Activated naive CD4-positive, alpha-beta T cell treated with anti-CD3 and anti-CD28 coated beads, Interleukin-2, amount 50 U/mL, for 24 hours (primary cell): ENCODE data around the gene TPT1.
A peak's percentile ranks its signal among the peaks of the same experiment; 100 is the strongest.

Experiments used
- H3K27ac Mint-ChIP-seq: one replicate; pipeline ENCODE4 v1.8.0; 2021; ENCODE audit warnings: mild to moderate bottlenecking, mixed read lengths
- H3K27me3 Mint-ChIP-seq: one replicate; pipeline ENCODE4 v1.8.0; 2021; ENCODE audit warnings: mixed read lengths
- H3K36me3 Mint-ChIP-seq: one replicate; pipeline ENCODE4 v1.8.0; 2021; ENCODE audit warnings: mixed read lengths
- H3K4me1 Mint-ChIP-seq: one replicate; pipeline ENCODE4 v1.8.0; 2021; ENCODE audit warnings: mixed read lengths
- H3K4me3 Mint-ChIP-seq: one replicate; pipeline ENCODE4 v1.8.0; 2021; ENCODE audit warnings: mild to moderate bottlenecking, mixed read lengths
- H3K9me3 Mint-ChIP-seq: one replicate; pipeline ENCODE4 v1.8.0; 2021; ENCODE audit warnings: mixed read lengths

The TPT1 gene

GRCh38 chr13:45372189-45373161 is 31.5 kb upstream of the TPT1 start:
- H3K9me3 Mint-ChIP-seq, result no peaks in the 10 kb centered on the region
- H3K27me3 Mint-ChIP-seq, result no peaks in the 10 kb centered on the region
- H3K4me1 Mint-ChIP-seq, result peaks cover 42% of the 10 kb centered on the region
- peaks cover 1% of the 10 kb centered on the region for H3K36me3 Mint-ChIP-seq
- H3K27ac Mint-ChIP-seq, result peak overlapping the region; percentile 6
- no peak overlapping the region for H3K4me3 Mint-ChIP-seq

DNA sequence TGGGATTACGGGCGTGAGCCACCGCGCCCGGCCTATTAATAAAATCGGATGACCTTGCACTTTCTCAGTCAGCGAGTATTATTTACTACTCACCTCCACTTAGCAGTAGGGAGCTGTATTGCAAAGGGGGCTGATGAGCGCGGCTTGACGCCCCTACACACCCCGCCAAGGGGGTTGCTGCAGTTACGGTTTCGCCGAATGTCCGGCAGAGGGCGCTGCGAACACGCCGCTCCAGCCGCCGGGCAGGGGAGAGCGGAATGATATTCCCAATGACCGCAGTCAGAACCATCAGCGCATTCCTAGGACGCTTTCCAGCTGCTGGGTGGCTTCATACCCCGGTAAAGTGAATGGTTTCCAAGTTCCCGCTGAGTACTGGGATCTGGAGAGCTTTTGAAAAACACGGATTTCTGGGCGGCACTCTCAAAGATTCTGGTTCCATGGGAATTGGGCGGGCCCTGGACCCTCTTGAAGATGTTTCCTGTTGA is 30.0 kb upstream of the TPT1 start:
- Mint-ChIP-seq H3K9me3 (no peaks in the 10 kb centered on the region), H3K4me3 (no peak overlapping the region), H3K4me1 (peaks cover 51% of the 10 kb centered on the region), H3K27ac (no peak overlapping the region), H3K27me3 (no peaks in the 10 kb centered on the region), H3K36me3 (peaks cover 1% of the 10 kb centered on the region)

- Mint-ChIP-seq H3K4me3 (no peak overlapping the region), H3K9me3 (no peaks in the 10 kb centered on the region), H3K36me3 (peaks cover 5% of the 10 kb centered on the region), H3K27me3 (no peaks in the 10 kb centered on the region), H3K4me1 (peaks cover 58% of the 10 kb centered on the region), H3K27ac (peak overlapping the region; percentile 60)
Measured at GRCh38 chr13:45369116-45369515, 28.1 kb upstream of the TPT1 start.

DNA sequence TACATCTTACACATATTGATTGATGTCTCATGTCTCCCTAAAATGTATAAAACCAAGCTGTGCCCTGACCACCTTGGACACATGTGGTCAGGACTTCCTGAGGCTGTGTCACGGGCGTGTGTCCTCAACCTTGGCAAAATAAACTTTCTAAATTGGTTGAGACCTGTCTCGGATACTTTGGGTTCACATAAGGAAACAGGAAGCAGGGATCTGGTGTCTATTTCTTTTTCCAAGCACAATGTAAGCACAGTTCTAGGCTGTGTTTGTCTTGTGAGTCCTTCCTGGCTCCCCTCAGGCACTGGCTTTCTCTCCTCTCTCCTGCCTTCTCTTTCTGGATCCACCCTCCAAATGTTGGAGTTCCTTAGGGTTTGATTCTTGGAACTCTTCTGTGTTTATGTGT is 27.6 kb upstream of the TPT1 start:
- peaks cover 4% of the 10 kb centered on the region for H3K9me3 Mint-ChIP-seq
- H3K4me3 Mint-ChIP-seq, result peak overlapping the region; percentile 7
- no peaks in the 10 kb centered on the region for H3K27me3 Mint-ChIP-seq
- H3K36me3 Mint-ChIP-seq, result peaks cover 8% of the 10 kb centered on the region
- peak overlapping the region; percentile 60 for H3K27ac Mint-ChIP-seq
- H3K4me1 Mint-ChIP-seq, result peaks cover 63% of the 10 kb centered on the region

DNA sequence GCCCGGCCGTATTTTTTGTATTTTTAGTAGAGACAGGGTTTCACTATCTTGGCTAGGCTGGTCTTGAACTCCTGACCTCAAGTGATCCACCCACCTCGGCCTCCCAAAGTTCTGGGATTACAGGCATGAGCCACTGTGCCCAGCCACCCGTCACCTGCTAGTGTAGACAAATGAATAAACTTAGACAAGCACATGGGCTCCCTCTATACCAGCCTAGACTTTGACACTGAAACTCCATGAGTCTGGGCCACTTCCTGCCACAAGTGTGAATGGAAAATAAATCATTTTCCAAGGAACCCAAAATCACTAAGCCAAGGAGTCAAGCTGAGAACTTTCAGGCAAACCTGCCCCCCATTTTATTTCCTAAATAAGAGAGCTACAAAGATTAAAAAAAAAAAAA is 27.0 kb upstream of the TPT1 start:
- Mint-ChIP-seq H3K4me3 (peak overlapping the region; percentile 35), H3K4me1 (peaks cover 61% of the 10 kb centered on the region), H3K27me3 (no peaks in the 10 kb centered on the region), H3K9me3 (peaks cover 7% of the 10 kb centered on the region), H3K27ac (peak overlapping the region; percentile 80), H3K36me3 (peaks cover 10% of the 10 kb centered on the region)

DNA sequence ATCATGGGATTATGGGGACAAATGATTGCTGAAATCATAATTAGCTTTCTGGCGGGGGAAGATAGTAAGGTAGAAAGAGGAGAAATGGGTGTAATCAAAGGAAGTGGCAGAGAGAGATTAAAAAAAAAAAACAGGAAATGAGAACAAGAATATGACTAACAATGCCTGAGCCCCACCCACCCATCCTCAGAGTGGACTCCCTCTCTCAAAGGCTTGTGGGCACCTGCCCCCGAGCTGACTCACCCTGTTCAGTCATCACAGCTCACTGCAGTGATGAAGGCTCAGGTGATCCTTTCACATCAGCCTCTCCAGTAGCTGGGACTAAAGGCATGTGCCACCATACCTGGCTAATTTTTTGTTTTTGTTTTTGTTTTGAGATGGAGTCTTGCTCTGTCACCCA is 26.4 kb upstream of the TPT1 start:
- Mint-ChIP-seq H3K4me1 (peaks cover 64% of the 10 kb centered on the region), H3K27me3 (no peaks in the 10 kb centered on the region), H3K9me3 (peaks cover 7% of the 10 kb centered on the region), H3K4me3 (peak overlapping the region; percentile 65), H3K36me3 (peaks cover 11% of the 10 kb centered on the region), H3K27ac (peak overlapping the region; percentile 80)

DNA sequence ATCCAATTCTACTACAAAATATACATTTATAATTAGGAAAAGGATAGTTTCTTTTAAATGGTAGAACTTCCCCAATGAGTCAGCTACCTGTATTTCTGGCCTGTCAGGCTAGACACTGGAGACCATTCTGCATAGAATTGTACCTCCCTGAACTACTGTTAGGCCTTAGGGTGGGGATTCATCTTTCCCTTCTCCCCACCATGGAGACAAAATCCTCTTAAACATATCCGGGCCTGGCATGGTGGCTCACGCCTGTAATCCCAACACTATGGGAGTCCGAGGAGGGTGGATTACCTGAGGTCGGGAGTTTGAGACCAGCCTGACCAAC is 24.5 kb upstream of the TPT1 start:
- H3K36me3 Mint-ChIP-seq, result peaks cover 18% of the 10 kb centered on the region
- peaks cover 7% of the 10 kb centered on the region for H3K9me3 Mint-ChIP-seq
- H3K27ac Mint-ChIP-seq, result no peak overlapping the region
- H3K4me3 Mint-ChIP-seq, result no peak overlapping the region
- no peaks in the 10 kb centered on the region for H3K27me3 Mint-ChIP-seq
- peaks cover 64% of the 10 kb centered on the region for H3K4me1 Mint-ChIP-seq

DNA sequence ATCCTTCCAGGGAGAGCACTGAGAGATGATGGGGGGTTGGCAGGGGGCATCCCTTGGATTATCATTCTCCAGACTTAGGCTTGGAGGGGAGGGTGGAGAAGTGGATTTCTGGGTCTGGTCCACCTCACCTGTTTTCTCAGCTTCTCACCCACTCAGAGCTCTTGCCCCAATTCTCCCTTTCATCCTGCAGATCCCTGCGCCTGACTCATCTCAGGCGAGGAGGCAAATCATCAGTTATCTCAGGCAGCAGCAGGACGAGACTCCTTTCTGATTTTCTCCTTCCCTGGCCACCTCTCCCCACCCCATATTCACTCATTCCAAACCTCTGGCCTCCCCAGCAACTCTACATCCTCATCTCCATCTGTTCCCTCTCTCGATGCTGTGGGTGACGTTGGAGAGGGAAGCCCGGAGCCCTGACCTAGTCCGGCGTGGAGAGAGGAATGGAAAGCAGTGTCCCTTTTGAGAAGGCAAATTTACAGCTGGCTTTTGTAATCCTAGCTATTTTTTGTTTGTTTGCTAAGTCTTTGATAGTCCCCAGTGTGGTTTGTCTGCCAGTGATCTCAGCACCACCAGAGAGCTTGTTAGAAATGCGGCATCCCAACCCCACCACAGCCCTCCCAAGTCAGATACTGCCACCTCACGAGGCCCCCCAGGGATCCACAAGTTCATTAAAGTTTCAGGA is 24.0 kb upstream of the TPT1 start:
- H3K36me3 Mint-ChIP-seq, result peaks cover 18% of the 10 kb centered on the region
- peaks cover 7% of the 10 kb centered on the region for H3K9me3 Mint-ChIP-seq
- peak overlapping the region; percentile 65 for H3K27ac Mint-ChIP-seq
- H3K4me1 Mint-ChIP-seq, result peaks cover 62% of the 10 kb centered on the region
- no peaks in the 10 kb centered on the region for H3K27me3 Mint-ChIP-seq
- no peak overlapping the region for H3K4me3 Mint-ChIP-seq

GRCh38 chr13:45362939-45363338 is 22.0 kb upstream of the TPT1 start:
- no peak overlapping the region for H3K27ac Mint-ChIP-seq
- H3K4me3 Mint-ChIP-seq, result no peak overlapping the region
- no peaks in the 10 kb centered on the region for H3K27me3 Mint-ChIP-seq
- H3K9me3 Mint-ChIP-seq, result peaks cover 7% of the 10 kb centered on the region
- H3K36me3 Mint-ChIP-seq, result peaks cover 16% of the 10 kb centered on the region
- H3K4me1 Mint-ChIP-seq, result peaks cover 44% of the 10 kb centered on the region

- no peak overlapping the region for H3K4me3 Mint-ChIP-seq
- H3K36me3 Mint-ChIP-seq, result peaks cover 20% of the 10 kb centered on the region
- H3K27ac Mint-ChIP-seq, result peak overlapping the region; percentile 83
- peaks cover 38% of the 10 kb centered on the region for H3K4me1 Mint-ChIP-seq
- no peaks in the 10 kb centered on the region for H3K27me3 Mint-ChIP-seq
- H3K9me3 Mint-ChIP-seq, result peaks cover 7% of the 10 kb centered on the region
Measured at GRCh38 chr13:45361596-45362206, 20.7 kb upstream of the TPT1 start.

DNA sequence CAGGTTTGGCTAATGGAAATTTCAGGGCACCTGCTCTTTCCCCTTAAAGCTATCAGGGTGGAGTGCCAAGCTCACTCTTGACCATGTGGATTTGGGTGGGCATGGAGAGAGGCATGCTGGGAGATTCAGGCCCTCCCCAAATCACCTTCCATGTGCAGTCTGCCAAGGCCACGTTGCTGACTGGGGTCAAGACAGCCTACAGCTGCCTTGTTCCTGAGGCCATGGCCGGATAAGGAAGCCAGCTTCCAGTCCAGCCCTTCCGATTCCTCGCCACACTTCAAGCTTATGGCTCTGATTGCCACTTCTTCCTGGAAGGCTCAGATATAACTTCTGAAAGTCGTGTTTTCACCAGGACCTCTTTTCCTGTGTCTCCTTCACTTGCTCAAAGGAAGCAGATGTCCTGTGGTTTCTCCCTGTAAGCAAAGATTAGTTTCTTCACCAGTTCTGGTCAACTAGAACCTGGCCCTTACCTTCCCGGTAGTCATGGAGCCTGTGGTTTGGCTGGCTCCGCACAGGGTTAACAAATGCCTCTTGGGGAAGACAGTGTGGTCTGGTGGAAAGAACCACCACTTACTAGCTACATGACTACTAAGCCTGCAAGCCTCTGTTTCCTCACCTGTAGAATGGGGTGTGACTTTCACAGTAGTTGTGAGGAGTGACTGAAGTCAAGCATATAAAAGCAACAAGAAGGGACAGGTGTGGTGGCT is 16.1 kb upstream of the TPT1 start:
- peaks cover 11% of the 10 kb centered on the region for H3K36me3 Mint-ChIP-seq
- H3K9me3 Mint-ChIP-seq, result no peaks in the 10 kb centered on the region
- H3K4me3 Mint-ChIP-seq, result no peak overlapping the region

DNA sequence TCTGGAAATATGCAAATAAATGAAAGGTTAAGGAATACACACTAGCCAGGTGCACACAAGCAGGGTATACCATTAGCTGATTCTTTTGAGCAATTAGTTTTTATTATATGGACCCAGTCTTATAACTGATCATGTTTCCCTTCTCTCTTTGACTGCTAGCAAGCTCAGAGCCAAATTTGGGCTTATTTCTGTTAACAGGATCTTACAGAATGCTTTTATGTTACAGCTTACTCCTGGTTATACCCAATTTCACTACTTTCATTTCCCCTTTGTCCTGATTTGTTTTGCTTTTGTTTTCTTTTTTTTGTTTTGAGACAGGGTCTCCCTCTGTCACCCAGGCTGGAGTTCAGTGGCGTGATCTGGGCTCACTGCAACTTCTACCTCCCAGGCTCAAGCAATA is 12.9 kb upstream of the TPT1 start:
- Mint-ChIP-seq H3K4me3 (no peak overlapping the region), H3K27me3 (no peaks in the 10 kb centered on the region), H3K4me1 (peaks cover 10% of the 10 kb centered on the region), H3K9me3 (no peaks in the 10 kb centered on the region), H3K27ac (no peak overlapping the region), H3K36me3 (peaks cover 15% of the 10 kb centered on the region)

More for the DNA sequence above, 16.1 kb upstream of the TPT1 start:
- H3K27ac Mint-ChIP-seq, result peak overlapping the region; percentile 77
- H3K27me3 Mint-ChIP-seq, result no peaks in the 10 kb centered on the region
- H3K4me1 Mint-ChIP-seq, result peaks cover 12% of the 10 kb centered on the region

DNA sequence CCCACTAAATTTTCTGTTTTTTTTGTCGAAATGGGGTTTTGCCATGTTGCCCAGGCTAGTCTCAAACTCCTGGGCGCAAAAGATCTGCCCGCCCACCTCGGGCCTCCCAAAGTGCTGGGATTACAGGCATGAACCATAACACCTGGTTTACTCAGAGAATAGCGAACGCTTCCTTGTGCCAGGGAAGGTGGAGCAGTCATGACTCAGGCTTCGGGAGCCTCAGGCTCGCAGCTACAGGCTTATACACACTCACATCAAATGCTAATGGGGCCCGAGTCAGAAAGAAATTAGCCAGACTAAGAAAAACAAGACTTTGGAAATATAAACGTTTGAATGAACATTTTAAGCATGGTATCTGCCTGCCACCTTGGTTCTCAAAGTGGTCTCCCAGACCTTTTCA is 11.0 kb upstream of the TPT1 start:
- Mint-ChIP-seq H3K36me3 (peaks cover 17% of the 10 kb centered on the region), H3K4me3 (no peak overlapping the region), H3K27ac (no peak overlapping the region), H3K27me3 (no peaks in the 10 kb centered on the region), H3K9me3 (no peaks in the 10 kb centered on the region), H3K4me1 (peaks cover 14% of the 10 kb centered on the region)

- Mint-ChIP-seq H3K27me3 (no peaks in the 10 kb centered on the region), H3K4me3 (no peak overlapping the region), H3K36me3 (peaks cover 16% of the 10 kb centered on the region), H3K27ac (no peak overlapping the region), H3K4me1 (peaks cover 12% of the 10 kb centered on the region), H3K9me3 (no peaks in the 10 kb centered on the region)
Measured at GRCh38 chr13:45350152-45350551, 9.2 kb upstream of the TPT1 start.

- no peaks in the 10 kb centered on the region for H3K9me3 Mint-ChIP-seq
- no peaks in the 10 kb centered on the region for H3K27me3 Mint-ChIP-seq
- H3K36me3 Mint-ChIP-seq, result peaks cover 19% of the 10 kb centered on the region
- H3K27ac Mint-ChIP-seq, result peak overlapping the region; percentile 81
- H3K4me3 Mint-ChIP-seq, result no peak overlapping the region
- H3K4me1 Mint-ChIP-seq, result peaks cover 15% of the 10 kb centered on the region
Measured at GRCh38 chr13:45349438-45349837, 8.5 kb upstream of the TPT1 start.
